RWPE1 (cell line): ENCODE data around the gene CMTR1.

Experiments used
- CTCF ChIA-PET: fragments of 350-600 bp; sonication (Branson Sonifier 250); formaldehyde crosslinking; extraction: SDS; loops from one replicate; lab custom pipeline; 2021; lab: Yijun Ruan, JAX
- POLR2A ChIA-PET: fragments of 400-600 bp; formaldehyde crosslinking; extraction: SDS; loops from one replicate; lab custom pipeline; 2020; ENCODE audit warnings: antibody characterized with exemption; ENCODE audit not compliant: low non-redundant PET; lab: Yijun Ruan, JAX
- DNase-seq: peaks from one replicate; pipeline ENCODE4 v3.0.0; 2012; ENCODE audit warnings: low spot score
- H3K27ac ChIP-seq: fragments of 450-650 bp; 2 replicates; pipeline ENCODE4 v1.5.1; 2017
- CTCF ChIP-seq: fragments of 450-650 bp; conservative IDR thresholded peaks from 2 replicates; pipeline ENCODE4 v1.5.1; 2017; ENCODE audit warnings: low read depth, mild to moderate bottlenecking

Gene CMTR1

GRCh38 chr6:37456126-37456525 lies 23.1 kb downstream of the CMTR1 start:
- TF ChIP-seq CTCF = no peak
- peak; percentile 68 for DNase-seq
- ChIA-PET CTCF (interaction anchor here (0.7 kb wide), 1 partner anchor 74 kb away, joined by 5 read pairs; no protein-coding TSS in a partner anchor), POLR2A (no interaction called here)
- H3K27ac ChIP-seq = peak overlapping the region; percentile 52; the same call in 1 of the 2 replicates

- ChIA-PET CTCF (interaction anchor here (0.6 to 0.7 kb wide), 3 partner anchors 17 to 75 kb away, joined by 3 to 5 read pairs (median 3); no protein-coding TSS in a partner anchor), POLR2A (interaction anchor here (0.6 kb wide), 2 partner anchors 78 to 200 kb away, joined by 3 read pairs; partner anchors contain the start of gene TBC1D22B)
- peak overlapping the region; percentile 62 for H3K27ac ChIP-seq
These were observed 24.0 kb downstream of the CMTR1 start for GRCh38 chr6:37456816-37457560.

GRCh38 chr6:37459981-37460800 lies 27.2 kb downstream of the CMTR1 start:
- H3K27ac ChIP-seq = no peak overlapping the region
- no peak for DNase-seq
- ChIA-PET POLR2A (no interaction called here), CTCF (interaction anchor here (0.6 kb wide), 1 partner anchor 37 kb away, joined by 3 read pairs; no protein-coding TSS in a partner anchor)
- TF ChIP-seq CTCF = no peak

More at GRCh38 chr6:37456816-37457560, 24.0 kb downstream of the CMTR1 start:
- TF ChIP-seq CTCF = no peak
- peak; percentile 53 for DNase-seq

DNA sequence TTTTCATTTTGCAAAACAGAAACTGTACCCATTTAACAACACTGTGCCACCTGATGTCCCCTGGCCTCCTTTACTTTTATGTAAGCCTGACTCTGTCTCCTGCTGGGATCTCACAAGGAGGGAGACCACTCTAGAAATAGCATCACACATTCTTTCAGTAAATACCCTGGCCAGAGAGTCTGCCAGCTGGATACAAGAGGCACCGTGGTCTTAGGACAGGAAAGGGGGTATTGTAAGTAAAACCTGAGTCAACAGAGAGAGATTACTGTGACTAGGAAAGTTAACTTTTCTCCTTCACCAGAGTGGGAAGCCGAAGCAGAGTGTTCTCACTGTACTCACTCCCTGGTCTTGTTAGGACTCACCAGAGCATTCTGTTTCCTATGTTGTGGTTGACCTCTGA lies 27.8 kb downstream of the CMTR1 start:
- TF ChIP-seq CTCF = no peak
- no peak for DNase-seq
- H3K27ac ChIP-seq = no peak overlapping the region
- CTCF ChIA-PET = no interaction called here
- POLR2A ChIA-PET = no interaction called here

DNA sequence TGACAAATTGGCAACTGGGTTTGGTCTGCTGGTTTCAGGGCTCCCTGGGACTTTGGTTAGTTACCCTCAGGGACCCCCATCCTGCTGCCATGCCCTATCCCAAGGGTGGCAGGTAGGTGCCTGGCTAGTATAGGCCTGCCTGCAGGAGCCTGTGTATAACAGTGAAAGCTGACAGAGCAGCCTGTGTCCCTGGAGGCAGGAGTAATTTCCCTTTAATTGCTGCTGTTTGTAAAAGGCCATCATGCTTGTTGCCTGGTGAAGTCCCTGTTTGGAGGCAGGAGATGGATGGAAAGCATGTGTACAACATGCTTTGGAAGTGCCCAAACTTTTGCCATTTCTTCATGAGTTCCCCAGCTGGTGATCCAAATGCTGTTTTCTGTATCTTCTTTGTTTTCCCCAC lies 30.1 kb downstream of the CMTR1 start:
- CTCF ChIA-PET = interaction anchor here (0.6 kb wide), 1 partner anchor 382 kb away, joined by 4 read pairs; no protein-coding TSS in a partner anchor
- POLR2A ChIA-PET = no interaction called here
- no peak for TF ChIP-seq CTCF
- no peak for DNase-seq
- no peak overlapping the region for H3K27ac ChIP-seq

DNA sequence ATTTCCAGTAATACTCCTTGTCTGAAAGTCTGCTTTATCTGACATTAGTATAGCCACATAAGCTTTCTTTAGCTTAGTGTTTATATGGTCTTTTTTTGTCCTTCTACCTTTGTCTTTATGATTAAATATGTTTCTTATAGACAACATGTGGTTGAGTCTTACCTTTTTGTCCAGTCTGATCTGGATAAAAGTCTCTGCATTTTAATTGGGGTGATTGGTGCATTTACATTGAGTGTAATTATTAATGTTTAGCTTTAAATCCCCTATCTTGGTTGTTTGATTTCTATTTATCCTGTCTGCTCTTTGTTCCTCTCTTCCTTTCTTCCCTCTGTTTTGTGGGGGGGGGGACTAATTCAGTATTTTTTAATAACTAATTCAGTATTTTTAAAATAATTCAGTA lies 34.7 kb downstream of the CMTR1 start:
- POLR2A ChIA-PET = no interaction called here
- no peak for DNase-seq
- TF ChIP-seq CTCF = no peak
- H3K27ac ChIP-seq = no peak overlapping the region
- CTCF ChIA-PET = interaction anchor here (0.6 kb wide), 1 partner anchor 16 kb away, joined by 3 read pairs; no protein-coding TSS in a partner anchor
